T-helper 1 cell treated with Interleukin-12 subunit alpha and Interleukin-12 subunit beta and Interleukin-4 antibody, amounts not matched to agents 30 μg/mL and 1 μg/mL, for 36 hours (primary cell): ENCODE measurements around the gene FXR1.
A peak's percentile ranks its signal among the peaks of the same experiment; 100 is the strongest.

ENCODE experiments used
- H3K27ac Mint-ChIP-seq: one replicate; pipeline ENCODE4 v1.8.0; 2021; ENCODE audit warnings: mild to moderate bottlenecking, mixed read lengths
- H3K27me3 Mint-ChIP-seq: one replicate; pipeline ENCODE4 v1.8.0; 2021; ENCODE audit warnings: low read depth, mixed read lengths
- H3K36me3 Mint-ChIP-seq: one replicate; pipeline ENCODE4 v1.8.0; 2021; ENCODE audit warnings: low read depth, mixed read lengths
- H3K4me1 Mint-ChIP-seq: one replicate; pipeline ENCODE4 v1.8.0; 2021; ENCODE audit warnings: low read depth, mixed read lengths
- H3K4me3 Mint-ChIP-seq: one replicate; pipeline ENCODE4 v1.8.0; 2021; ENCODE audit warnings: mild to moderate bottlenecking, moderate library complexity, mixed read lengths
- H3K9me3 Mint-ChIP-seq: one replicate; pipeline ENCODE4 v1.8.0; 2021; ENCODE audit warnings: mixed read lengths

The FXR1 gene

DNA sequence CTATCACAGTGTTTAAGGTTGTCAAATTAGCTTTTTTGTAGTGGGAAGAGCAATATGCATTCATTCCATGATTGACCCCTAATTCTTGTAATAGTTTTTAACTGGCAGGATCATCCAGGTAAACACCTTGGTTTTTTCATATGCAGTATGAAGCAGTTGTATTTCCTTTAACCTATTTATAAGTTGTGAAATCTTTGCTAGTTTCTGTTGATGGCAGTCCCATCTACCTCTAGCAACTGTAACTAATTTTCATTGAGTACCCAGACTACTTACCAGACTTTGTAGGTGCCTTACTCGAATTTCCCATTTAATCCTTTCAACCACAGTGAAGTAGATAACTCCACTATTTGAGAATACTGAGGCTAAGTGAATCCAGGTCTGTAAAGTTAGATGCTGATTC lies 6.1 kb downstream of the FXR1 start:
- H3K4me3 Mint-ChIP-seq = no peak overlapping the region
- no peaks in the 10 kb centered on the region for H3K27me3 Mint-ChIP-seq
- no peak overlapping the region for H3K27ac Mint-ChIP-seq
- H3K36me3 Mint-ChIP-seq = peaks cover 13% of the 10 kb centered on the region
- peaks cover 25% of the 10 kb centered on the region for H3K4me1 Mint-ChIP-seq
- H3K9me3 Mint-ChIP-seq = no peaks in the 10 kb centered on the region

GRCh38 chr3:180922242-180922641 lies 9.8 kb downstream of the FXR1 start:
- H3K4me3 Mint-ChIP-seq = no peak overlapping the region
- H3K9me3 Mint-ChIP-seq = no peaks in the 10 kb centered on the region
- H3K27me3 Mint-ChIP-seq = no peaks in the 10 kb centered on the region
- H3K36me3 Mint-ChIP-seq = peaks cover 3% of the 10 kb centered on the region
- peaks cover 16% of the 10 kb centered on the region for H3K4me1 Mint-ChIP-seq
- H3K27ac Mint-ChIP-seq = no peak overlapping the region

- Mint-ChIP-seq H3K4me1 (peaks cover 18% of the 10 kb centered on the region), H3K27me3 (no peaks in the 10 kb centered on the region), H3K27ac (no peak overlapping the region), H3K9me3 (no peaks in the 10 kb centered on the region), H3K36me3 (peaks cover 3% of the 10 kb centered on the region), H3K4me3 (no peak overlapping the region)
Observed at GRCh38 chr3:180923561-180923960, 11.1 kb downstream of the FXR1 start.

GRCh38 chr3:180926526-180926925 lies 14.1 kb downstream of the FXR1 start:
- peaks cover 22% of the 10 kb centered on the region for H3K4me1 Mint-ChIP-seq

GRCh38 chr3:180929376-180929775 lies 16.9 kb downstream of the FXR1 start:
- Mint-ChIP-seq H3K4me3 (no peak overlapping the region), H3K36me3 (peaks cover 5% of the 10 kb centered on the region), H3K27me3 (no peaks in the 10 kb centered on the region), H3K27ac (no peak overlapping the region), H3K4me1 (peaks cover 23% of the 10 kb centered on the region), H3K9me3 (no peaks in the 10 kb centered on the region)

More at GRCh38 chr3:180926526-180926925, 14.1 kb downstream of the FXR1 start:
- Mint-ChIP-seq H3K4me3 (no peak overlapping the region), H3K9me3 (no peaks in the 10 kb centered on the region), H3K36me3 (peaks cover 6% of the 10 kb centered on the region), H3K27ac (no peak overlapping the region), H3K27me3 (no peaks in the 10 kb centered on the region)

- Mint-ChIP-seq H3K27ac (no peak overlapping the region), H3K4me3 (no peak overlapping the region), H3K9me3 (no peaks in the 10 kb centered on the region), H3K36me3 (peaks cover 11% of the 10 kb centered on the region), H3K4me1 (peaks cover 22% of the 10 kb centered on the region), H3K27me3 (no peaks in the 10 kb centered on the region)
Observed at GRCh38 chr3:180930526-180930925, 18.1 kb downstream of the FXR1 start.

- Mint-ChIP-seq H3K9me3 (no peaks in the 10 kb centered on the region), H3K27me3 (no peaks in the 10 kb centered on the region), H3K4me1 (peaks cover 15% of the 10 kb centered on the region), H3K36me3 (peaks cover 17% of the 10 kb centered on the region), H3K27ac (no peak overlapping the region), H3K4me3 (no peak overlapping the region)
Observed at GRCh38 chr3:180932819-180933218, 20.3 kb downstream of the FXR1 start.

GRCh38 chr3:180934638-180935037 lies 22.2 kb downstream of the FXR1 start:
- Mint-ChIP-seq H3K36me3 (peaks cover 19% of the 10 kb centered on the region), H3K27me3 (no peaks in the 10 kb centered on the region), H3K4me1 (peaks cover 11% of the 10 kb centered on the region), H3K4me3 (no peak overlapping the region), H3K27ac (no peak overlapping the region), H3K9me3 (no peaks in the 10 kb centered on the region)

DNA sequence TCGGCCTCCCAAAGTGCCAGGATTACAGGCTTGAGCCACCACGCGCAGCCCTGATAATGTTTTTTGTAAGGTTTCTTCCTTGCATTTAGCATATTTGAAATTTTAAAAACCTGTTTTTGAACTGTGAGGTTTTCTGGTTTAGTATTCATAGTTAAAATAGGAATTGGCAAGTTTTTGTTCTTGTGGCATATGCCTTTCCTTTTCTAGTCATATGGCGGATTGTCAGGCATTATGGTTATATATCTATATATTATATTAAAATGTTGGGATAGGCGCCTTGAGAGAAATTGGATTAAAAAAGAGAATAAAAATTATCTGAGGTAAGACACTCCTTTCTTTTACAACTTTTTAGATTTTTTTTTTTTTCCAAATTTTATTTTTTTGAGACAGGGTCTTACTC lies 28.4 kb downstream of the FXR1 start:
- Mint-ChIP-seq H3K27ac (no peak overlapping the region), H3K27me3 (no peaks in the 10 kb centered on the region), H3K4me3 (no peak overlapping the region), H3K4me1 (peaks cover 3% of the 10 kb centered on the region), H3K36me3 (peaks cover 21% of the 10 kb centered on the region), H3K9me3 (no peaks in the 10 kb centered on the region)

- H3K9me3 Mint-ChIP-seq = no peaks in the 10 kb centered on the region
- H3K4me1 Mint-ChIP-seq = peaks cover 13% of the 10 kb centered on the region
- H3K27me3 Mint-ChIP-seq = no peaks in the 10 kb centered on the region
- H3K4me3 Mint-ChIP-seq = no peak overlapping the region
- H3K27ac Mint-ChIP-seq = no peak overlapping the region
- peaks cover 32% of the 10 kb centered on the region for H3K36me3 Mint-ChIP-seq
Observed at GRCh38 chr3:180947761-180948390, 35.4 kb downstream of the FXR1 start.

- H3K4me1 Mint-ChIP-seq = peaks cover 16% of the 10 kb centered on the region
- peaks cover 48% of the 10 kb centered on the region for H3K36me3 Mint-ChIP-seq
- H3K27ac Mint-ChIP-seq = peak overlapping the region; percentile 34
- no peaks in the 10 kb centered on the region for H3K9me3 Mint-ChIP-seq
- no peaks in the 10 kb centered on the region for H3K27me3 Mint-ChIP-seq
- no peak overlapping the region for H3K4me3 Mint-ChIP-seq
Observed at GRCh38 chr3:180959691-180960090, 47.2 kb downstream of the FXR1 start.

GRCh38 chr3:180961087-180961486 lies 48.6 kb downstream of the FXR1 start:
- Mint-ChIP-seq H3K36me3 (peaks cover 44% of the 10 kb centered on the region), H3K4me3 (no peak overlapping the region), H3K9me3 (no peaks in the 10 kb centered on the region), H3K27ac (no peak overlapping the region), H3K4me1 (peaks cover 13% of the 10 kb centered on the region), H3K27me3 (no peaks in the 10 kb centered on the region)

- no peaks in the 10 kb centered on the region for H3K27me3 Mint-ChIP-seq
- peaks cover 13% of the 10 kb centered on the region for H3K4me1 Mint-ChIP-seq
- no peaks in the 10 kb centered on the region for H3K9me3 Mint-ChIP-seq
- peaks cover 44% of the 10 kb centered on the region for H3K36me3 Mint-ChIP-seq
- H3K4me3 Mint-ChIP-seq = no peak overlapping the region
- H3K27ac Mint-ChIP-seq = no peak overlapping the region
Observed at GRCh38 chr3:180961552-180961951, 49.1 kb downstream of the FXR1 start.

DNA sequence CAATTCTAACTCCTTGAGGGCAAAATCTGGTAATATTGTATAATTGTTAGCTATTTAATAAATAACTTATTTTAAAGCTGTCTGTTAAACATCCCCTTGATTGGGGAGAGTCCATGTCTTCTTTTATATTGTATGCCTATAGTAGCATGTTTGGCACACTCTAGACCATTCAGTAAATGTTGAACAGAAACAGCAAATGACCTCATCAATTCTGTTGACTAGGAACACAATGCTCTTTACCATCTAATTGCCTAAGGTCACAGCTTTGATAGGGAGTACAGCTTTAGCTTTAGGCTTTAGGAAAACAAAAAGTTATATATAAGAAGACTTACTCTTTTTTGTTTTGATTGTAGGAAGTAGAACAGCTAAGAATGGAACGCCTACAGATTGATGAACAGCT lies 50.1 kb downstream of the FXR1 start:
- Mint-ChIP-seq H3K27me3 (no peaks in the 10 kb centered on the region), H3K9me3 (no peaks in the 10 kb centered on the region), H3K4me1 (peaks cover 14% of the 10 kb centered on the region), H3K36me3 (peaks cover 42% of the 10 kb centered on the region), H3K27ac (no peak overlapping the region), H3K4me3 (no peak overlapping the region)

- no peaks in the 10 kb centered on the region for H3K9me3 Mint-ChIP-seq
- H3K36me3 Mint-ChIP-seq = peaks cover 32% of the 10 kb centered on the region
Observed at GRCh38 chr3:180970931-180971330, 58.5 kb downstream of the FXR1 start.

GRCh38 chr3:180973543-180973942 lies 61.1 kb downstream of the FXR1 start:
- Mint-ChIP-seq H3K4me1 (peaks cover 11% of the 10 kb centered on the region), H3K27ac (no peak overlapping the region), H3K36me3 (peaks cover 29% of the 10 kb centered on the region), H3K4me3 (no peak overlapping the region), H3K27me3 (no peaks in the 10 kb centered on the region), H3K9me3 (no peaks in the 10 kb centered on the region)

More at GRCh38 chr3:180970931-180971330, 58.5 kb downstream of the FXR1 start:
- H3K4me3 Mint-ChIP-seq = no peak overlapping the region
- no peaks in the 10 kb centered on the region for H3K27me3 Mint-ChIP-seq
- no peak overlapping the region for H3K27ac Mint-ChIP-seq
- H3K4me1 Mint-ChIP-seq = peaks cover 15% of the 10 kb centered on the region
